PFSK-1 (cell line): ENCODE measurements around the gene LRRTM2.

ENCODE experiments used
- POLR2AphosphoS5 ChIP-seq: IDR thresholded peaks from 2 replicates; pipeline ENCODE4 v1.6.1; 2012; ENCODE audit warnings: low read depth, mild to moderate bottlenecking, control low read depth, low read length, moderate library complexity
- TAF1 ChIP-seq: IDR thresholded peaks from 2 replicates; pipeline ENCODE4 v1.6.1; 2012; ENCODE audit warnings: low read length, control low read depth, borderline replicate concordance; ENCODE audit not compliant: insufficient read depth
- TF ChIP-seq, protein P1 (sequence below), 2 experiments: IDR thresholded peaks; 2 replicates each; pipeline versions ENCODE4 v1.6.1 to v1.8.0; 2011 to 2012; ENCODE audit warnings: low read depth in 2 of 2, low read length in 2 of 2, control low read depth in 1 of 2, inconsistent platforms in 1 of 2, mild to moderate bottlenecking in 1 of 2, moderate library complexity in 1 of 2; ENCODE audit not compliant: insufficient read depth in 1 of 2

DNA sequence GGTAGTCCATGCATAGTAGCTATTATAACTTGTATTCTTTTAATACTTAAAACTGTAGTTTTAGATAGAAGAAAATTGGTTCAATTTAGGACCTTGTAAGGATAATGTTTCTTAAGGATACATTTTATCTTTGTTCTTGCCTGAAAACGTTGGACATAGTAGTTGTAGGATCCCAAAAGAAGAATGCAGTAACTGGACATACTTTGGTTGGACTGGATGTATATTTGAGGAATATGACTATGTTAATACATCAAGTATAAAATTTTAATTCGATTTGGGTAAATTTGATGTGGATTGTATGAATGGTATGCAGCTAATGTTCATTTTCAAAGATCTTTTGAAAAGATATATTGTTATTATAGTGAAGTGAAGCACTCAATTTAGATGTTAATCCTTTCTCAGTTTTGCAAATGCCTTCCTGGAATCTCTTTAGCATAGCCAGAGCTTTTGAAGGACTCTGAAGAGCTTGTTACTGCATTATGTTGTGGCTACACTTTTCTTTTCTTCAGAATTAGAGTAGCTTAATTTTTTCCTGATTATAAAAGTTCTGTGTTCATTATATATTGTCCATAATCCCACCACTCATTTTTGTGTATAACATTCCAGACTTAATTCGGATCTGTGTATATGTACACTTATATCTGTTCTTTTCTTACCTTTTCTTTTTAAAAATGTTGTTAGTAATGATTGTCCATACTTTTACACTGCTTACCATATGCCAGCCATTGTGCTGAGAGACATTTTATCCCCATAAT is 41.2 kb downstream of the LRRTM2 start:
- TF ChIP-seq POLR2AphosphoS5 (no peak), TAF1 (no peak)
- TF ChIP-seq, protein P1, sequence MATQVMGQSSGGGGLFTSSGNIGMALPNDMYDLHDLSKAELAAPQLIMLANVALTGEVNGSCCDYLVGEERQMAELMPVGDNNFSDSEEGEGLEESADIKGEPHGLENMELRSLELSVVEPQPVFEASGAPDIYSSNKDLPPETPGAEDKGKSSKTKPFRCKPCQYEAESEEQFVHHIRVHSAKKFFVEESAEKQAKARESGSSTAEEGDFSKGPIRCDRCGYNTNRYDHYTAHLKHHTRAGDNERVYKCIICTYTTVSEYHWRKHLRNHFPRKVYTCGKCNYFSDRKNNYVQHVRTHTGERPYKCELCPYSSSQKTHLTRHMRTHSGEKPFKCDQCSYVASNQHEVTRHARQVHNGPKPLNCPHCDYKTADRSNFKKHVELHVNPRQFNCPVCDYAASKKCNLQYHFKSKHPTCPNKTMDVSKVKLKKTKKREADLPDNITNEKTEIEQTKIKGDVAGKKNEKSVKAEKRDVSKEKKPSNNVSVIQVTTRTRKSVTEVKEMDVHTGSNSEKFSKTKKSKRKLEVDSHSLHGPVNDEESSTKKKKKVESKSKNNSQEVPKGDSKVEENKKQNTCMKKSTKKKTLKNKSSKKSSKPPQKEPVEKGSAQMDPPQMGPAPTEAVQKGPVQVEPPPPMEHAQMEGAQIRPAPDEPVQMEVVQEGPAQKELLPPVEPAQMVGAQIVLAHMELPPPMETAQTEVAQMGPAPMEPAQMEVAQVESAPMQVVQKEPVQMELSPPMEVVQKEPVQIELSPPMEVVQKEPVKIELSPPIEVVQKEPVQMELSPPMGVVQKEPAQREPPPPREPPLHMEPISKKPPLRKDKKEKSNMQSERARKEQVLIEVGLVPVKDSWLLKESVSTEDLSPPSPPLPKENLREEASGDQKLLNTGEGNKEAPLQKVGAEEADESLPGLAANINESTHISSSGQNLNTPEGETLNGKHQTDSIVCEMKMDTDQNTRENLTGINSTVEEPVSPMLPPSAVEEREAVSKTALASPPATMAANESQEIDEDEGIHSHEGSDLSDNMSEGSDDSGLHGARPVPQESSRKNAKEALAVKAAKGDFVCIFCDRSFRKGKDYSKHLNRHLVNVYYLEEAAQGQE (IDR thresholded peaks at IDR 0.05; ENCODE audit: insufficient read depth in 1 of 2, low read depth in 2 of 2, low read length in 2 of 2) = no peak
